HAP-1 (cell line): ENCODE measurements around the gene GNG12.

ENCODE experiments used
- DNase-seq, 2 experiments: peaks; one replicate each; pipeline ENCODE4 v3.0.0-alpha.2; 2016 to 2020; ENCODE audit warnings: low spot score in 2 of 2
- H3K27me3 ChIP-seq: fragments of 250-450 bp; sonication (Bioruptor Pico); 2 replicates; pipeline ENCODE4 v1.5.1; 2020; ENCODE audit warnings: low read depth, mild to moderate bottlenecking, moderate library complexity
- H3K36me3 ChIP-seq: fragments of 250-450 bp; sonication (Bioruptor Pico); replicated peaks from 2 replicates; pipeline ENCODE4 v1.5.1; 2020; ENCODE audit warnings: mild to moderate bottlenecking
- H3K4me1 ChIP-seq: fragments of 250-450 bp; sonication (Bioruptor Pico); 2 replicates; pipeline ENCODE4 v1.5.1; 2020; ENCODE audit warnings: mild to moderate bottlenecking
- H3K4me3 ChIP-seq: fragments of 250-450 bp; sonication (Bioruptor Pico); 2 replicates; pipeline ENCODE4 v1.5.1; 2020; ENCODE audit warnings: mild to moderate bottlenecking, moderate library complexity
- H3K9me3 ChIP-seq: fragments of 250-450 bp; sonication (Bioruptor Pico); 2 replicates; pipeline ENCODE4 v1.5.1; 2020; ENCODE audit warnings: mild to moderate bottlenecking, moderate library complexity
- in situ Hi-C: fragments of 300-500 bp; cut with MboI; formaldehyde crosslinking; loops from 3 replicates; pipeline ENCODE4 v1.14.3; 2020; ENCODE audit warnings: low sequenced_read_pairs, inconsistent platforms, mixed read lengths

Gene GNG12

GRCh38 chr1:67760030-67760821 lies 73.0 kb downstream of the GNG12 start:
- DNase-seq = peak; percentile 38 to 72
- H3K4me3 ChIP-seq = no peak overlapping the region
- in situ Hi-C loops = loop anchor here (5.0 to 10.0 kb wide), 3 partner anchors 85 to 355 kb away; no protein-coding TSS in a partner anchor

GRCh38 chr1:67759692-67760029 lies 73.6 kb downstream of the GNG12 start:
- in situ Hi-C loops = loop anchor here (5.0 to 10.0 kb wide), 4 partner anchors 85 to 355 kb away; no protein-coding TSS in a partner anchor
- no peak for DNase-seq
- Histone ChIP-seq H3K4me3 (no peak overlapping the region), H3K4me1 (no peaks in the 10 kb centered on the region), H3K9me3 (no peaks in the 10 kb centered on the region), H3K36me3 (no peaks in the 10 kb centered on the region), H3K27me3 (no peaks in the 10 kb centered on the region)

More at GRCh38 chr1:67760030-67760821, 73.0 kb downstream of the GNG12 start:
- Histone ChIP-seq H3K9me3 (no peaks in the 10 kb centered on the region), H3K4me1 (no peaks in the 10 kb centered on the region), H3K27me3 (no peaks in the 10 kb centered on the region), H3K36me3 (no peaks in the 10 kb centered on the region)

- DNase-seq = no peak
- Histone ChIP-seq H3K4me1 (no peaks in the 10 kb centered on the region), H3K9me3 (no peaks in the 10 kb centered on the region), H3K27me3 (no peaks in the 10 kb centered on the region), H3K4me3 (no peak overlapping the region), H3K36me3 (no peaks in the 10 kb centered on the region)
- in situ Hi-C loops = loop anchor here (10.0 kb wide), 1 partner anchor 204 kb away; no protein-coding TSS in a partner anchor
Observed at GRCh38 chr1:67759066-67759465, 74.2 kb downstream of the GNG12 start.

GRCh38 chr1:67755619-67756018 lies 77.6 kb downstream of the GNG12 start:
- in situ Hi-C loops = loop anchor here (10.0 kb wide), 1 partner anchor 201 kb away; no protein-coding TSS in a partner anchor
- no peak for DNase-seq
- H3K4me1 ChIP-seq = peaks cover 1% of the 10 kb centered on the region

GRCh38 chr1:67755160-67755559 lies 78.1 kb downstream of the GNG12 start:
- H3K9me3 ChIP-seq = no peaks in the 10 kb centered on the region
- H3K27me3 ChIP-seq = no peaks in the 10 kb centered on the region
- no peak overlapping the region for H3K4me3 ChIP-seq
- no peak for DNase-seq
- peaks cover 6% of the 10 kb centered on the region for H3K4me1 ChIP-seq
- in situ Hi-C loops = loop anchor here (10.0 kb wide), 1 partner anchor 200 kb away; no protein-coding TSS in a partner anchor
- no peaks in the 10 kb centered on the region for H3K36me3 ChIP-seq

More at GRCh38 chr1:67755619-67756018, 77.6 kb downstream of the GNG12 start:
- no peaks in the 10 kb centered on the region for H3K9me3 ChIP-seq
- H3K27me3 ChIP-seq = no peaks in the 10 kb centered on the region
- no peaks in the 10 kb centered on the region for H3K36me3 ChIP-seq
- H3K4me3 ChIP-seq = no peak overlapping the region

GRCh38 chr1:67754526-67754920 lies 78.7 kb downstream of the GNG12 start:
- H3K27me3 ChIP-seq = no peaks in the 10 kb centered on the region
- no peaks in the 10 kb centered on the region for H3K9me3 ChIP-seq
- in situ Hi-C loops = loop anchor here (10.0 kb wide), 1 partner anchor 200 kb away; no protein-coding TSS in a partner anchor
- no peak for DNase-seq
- peaks cover 11% of the 10 kb centered on the region for H3K4me1 ChIP-seq
- no peak overlapping the region for H3K4me3 ChIP-seq
- no peaks in the 10 kb centered on the region for H3K36me3 ChIP-seq

GRCh38 chr1:67753776-67754525 lies 79.3 kb downstream of the GNG12 start:
- no peaks in the 10 kb centered on the region for H3K27me3 ChIP-seq
- H3K4me1 ChIP-seq = peaks cover 11% of the 10 kb centered on the region
- H3K9me3 ChIP-seq = no peaks in the 10 kb centered on the region
- H3K4me3 ChIP-seq = no peak overlapping the region
- DNase-seq = no peak
- in situ Hi-C loops = loop anchor here (10.0 kb wide), 1 partner anchor 199 kb away; no protein-coding TSS in a partner anchor
- H3K36me3 ChIP-seq = no peaks in the 10 kb centered on the region

GRCh38 chr1:67752306-67752705 lies 81.0 kb downstream of the GNG12 start:
- in situ Hi-C loops = loop anchor here (10.0 kb wide), 1 partner anchor 198 kb away; no protein-coding TSS in a partner anchor
- H3K4me3 ChIP-seq = no peak overlapping the region
- no peak for DNase-seq
- H3K9me3 ChIP-seq = no peaks in the 10 kb centered on the region
- H3K4me1 ChIP-seq = peaks cover 11% of the 10 kb centered on the region
- H3K27me3 ChIP-seq = no peaks in the 10 kb centered on the region
- no peaks in the 10 kb centered on the region for H3K36me3 ChIP-seq

GRCh38 chr1:67750691-67751054 lies 82.6 kb downstream of the GNG12 start:
- no peak overlapping the region for H3K4me3 ChIP-seq
- H3K4me1 ChIP-seq = peaks cover 18% of the 10 kb centered on the region
- H3K27me3 ChIP-seq = no peaks in the 10 kb centered on the region
- no peak for DNase-seq
- H3K36me3 ChIP-seq = no peaks in the 10 kb centered on the region
- in situ Hi-C loops = loop anchor here (10.0 kb wide), 1 partner anchor 196 kb away; no protein-coding TSS in a partner anchor
- H3K9me3 ChIP-seq = no peaks in the 10 kb centered on the region

GRCh38 chr1:67749844-67750690 lies 83.2 kb downstream of the GNG12 start:
- Histone ChIP-seq H3K4me3 (no peak overlapping the region), H3K4me1 (peaks cover 18% of the 10 kb centered on the region), H3K36me3 (no peaks in the 10 kb centered on the region), H3K9me3 (no peaks in the 10 kb centered on the region), H3K27me3 (no peaks in the 10 kb centered on the region)
- in situ Hi-C loops = loop anchor here (10.0 kb wide), 1 partner anchor 195 kb away; no protein-coding TSS in a partner anchor
- no peak for DNase-seq

- H3K4me1 ChIP-seq = peaks cover 18% of the 10 kb centered on the region
- no peaks in the 10 kb centered on the region for H3K27me3 ChIP-seq
- DNase-seq = no peak
- no peaks in the 10 kb centered on the region for H3K9me3 ChIP-seq
- in situ Hi-C loops = no loop called here
- H3K4me3 ChIP-seq = no peak overlapping the region
- H3K36me3 ChIP-seq = no peaks in the 10 kb centered on the region
Observed at GRCh38 chr1:67749263-67749843, 83.9 kb downstream of the GNG12 start.

GRCh38 chr1:67748630-67749029 lies 84.6 kb downstream of the GNG12 start:
- H3K4me3 ChIP-seq = no peak overlapping the region
- H3K36me3 ChIP-seq = no peaks in the 10 kb centered on the region
- H3K27me3 ChIP-seq = no peaks in the 10 kb centered on the region
- no peaks in the 10 kb centered on the region for H3K9me3 ChIP-seq
- in situ Hi-C loops = no loop called here
- DNase-seq = no peak
- H3K4me1 ChIP-seq = peaks cover 18% of the 10 kb centered on the region
